ENCODE data around the gene CAMTA1.

The CAMTA1 gene

GRCh38 chr1:7405844-7406500 lies 620.7 kb downstream of the CAMTA1 start:
- DNase-seq (ENCODE audit: low read depth) = no peak
- no peak for TF ChIP-seq CTCF (IDR thresholded peaks at IDR 0.05; ENCODE audit: control insufficient read depth, insufficient read depth, low read depth, low read length, missing control alignments)

GRCh38 chr1:7406641-7407543 lies 621.6 kb downstream of the CAMTA1 start:
- no peak for DNase-seq (ENCODE audit: low read depth)
- H3K4me3 ChIP-seq (ENCODE audit: control insufficient read depth, low read depth, low read length) = no peak overlapping the region
- TF ChIP-seq CTCF (IDR thresholded peaks at IDR 0.05; ENCODE audit: control insufficient read depth, insufficient read depth, low read depth, low read length, missing control alignments) = no peak

More at GRCh38 chr1:7405844-7406500, 620.7 kb downstream of the CAMTA1 start:
- no peak overlapping the region for H3K4me3 ChIP-seq (ENCODE audit: control insufficient read depth, low read depth, low read length)

- no peak for TF ChIP-seq CTCF (IDR thresholded peaks at IDR 0.05; ENCODE audit: control insufficient read depth, insufficient read depth, low read depth, low read length, missing control alignments)
- no peak overlapping the region for H3K4me3 ChIP-seq (ENCODE audit: control insufficient read depth, low read depth, low read length)
- no peak for DNase-seq (ENCODE audit: low read depth)
Measured at GRCh38 chr1:7407544-7407895, 622.3 kb downstream of the CAMTA1 start.

GRCh38 chr1:7407980-7408770 lies 622.9 kb downstream of the CAMTA1 start:
- H3K4me3 ChIP-seq (ENCODE audit: control insufficient read depth, low read depth, low read length) = no peak overlapping the region
- DNase-seq (ENCODE audit: low read depth) = no peak
- TF ChIP-seq CTCF (IDR thresholded peaks at IDR 0.05; ENCODE audit: control insufficient read depth, insufficient read depth, low read depth, low read length, missing control alignments) = no peak

- no peak overlapping the region for H3K4me3 ChIP-seq (ENCODE audit: control insufficient read depth, low read depth, low read length)
- DNase-seq (ENCODE audit: low read depth) = no peak
- no peak for TF ChIP-seq CTCF (IDR thresholded peaks at IDR 0.05; ENCODE audit: control insufficient read depth, insufficient read depth, low read depth, low read length, missing control alignments)
Measured at GRCh38 chr1:7408771-7409150, 623.5 kb downstream of the CAMTA1 start.

- TF ChIP-seq CTCF (IDR thresholded peaks at IDR 0.05; ENCODE audit: control insufficient read depth, insufficient read depth, low read depth, low read length, missing control alignments) = no peak
- no peak overlapping the region for H3K4me3 ChIP-seq (ENCODE audit: control insufficient read depth, low read depth, low read length)
- DNase-seq (ENCODE audit: low read depth) = no peak
Measured at GRCh38 chr1:7409278-7409677, 624.0 kb downstream of the CAMTA1 start.

All from AG09309 (cell line).